ENCODE measurements around the gene KCNG4. TPM values are rescaled to one million over a fixed set of nuclear protein-coding genes. Genes with fewer than 3 reads are reported as not detected.

KCNG4 gene
- polyA plus RNA-seq, 1 donor from 2014 or later = not detected

DNA sequence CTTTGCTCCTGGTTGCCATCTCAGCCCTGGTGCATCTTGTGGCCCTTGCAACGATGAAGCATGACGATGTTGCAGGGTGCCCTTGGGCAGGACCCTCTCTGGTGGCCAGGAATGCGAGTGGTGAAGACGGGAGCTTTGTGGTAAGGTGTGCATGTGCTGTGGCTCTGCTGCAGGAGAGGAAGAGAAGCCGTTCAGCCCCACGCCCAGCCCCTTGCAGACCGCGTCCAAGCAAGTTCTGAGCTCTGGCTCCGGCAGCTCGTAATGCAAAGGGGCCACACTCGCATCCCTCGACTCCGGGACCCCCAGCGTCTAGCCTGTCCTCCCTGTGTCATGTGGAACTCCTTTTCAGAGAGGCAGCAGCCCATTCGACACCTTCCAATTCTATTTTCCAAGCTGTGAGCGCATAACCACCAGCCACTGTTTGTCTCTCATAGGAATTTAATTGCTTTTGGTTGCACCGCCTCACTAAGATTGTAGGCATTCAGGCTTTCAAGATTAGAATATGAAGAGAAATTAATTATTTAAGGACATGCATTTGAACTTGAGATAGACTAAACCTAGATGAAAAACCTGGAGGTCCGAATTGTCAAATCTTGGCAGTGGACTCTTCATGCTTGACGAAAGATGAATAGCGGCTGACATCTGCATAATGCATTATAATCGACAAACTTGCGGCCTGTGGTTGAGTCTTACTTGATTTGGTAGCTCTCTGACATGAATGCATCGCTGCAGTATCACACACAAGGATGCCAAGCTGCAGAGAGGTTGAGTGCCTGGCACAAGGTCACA, 21.1 kb upstream of the KCNG4 start:
- no peaks in the 10 kb centered on the region for H3F3A ChIP-seq (ENCODE audit: insufficient read depth, low read length, poor library complexity, severe bottlenecking)

DNA sequence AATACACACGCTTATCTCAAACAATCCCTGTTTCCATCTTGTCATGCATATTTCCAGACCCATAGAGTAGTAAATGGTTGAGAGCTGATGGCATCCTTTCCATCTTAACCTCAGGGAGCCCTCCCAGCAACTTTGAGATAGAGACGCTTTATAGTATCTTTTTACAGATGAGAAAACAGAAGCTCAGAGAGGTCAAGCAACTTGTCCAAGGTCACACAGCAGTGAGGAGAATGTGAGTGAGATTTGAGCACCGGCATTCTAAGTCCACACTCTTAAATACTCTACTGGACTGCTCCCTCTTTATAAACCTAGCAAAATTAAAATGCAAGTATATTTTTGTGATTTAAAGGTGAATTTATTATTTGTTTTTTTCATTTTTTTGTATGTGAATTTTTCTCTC, 19.9 kb upstream of the KCNG4 start:
- Histone ChIP-seq H3F3A (ENCODE audit: insufficient read depth, low read length, poor library complexity, severe bottlenecking) (no peaks in the 10 kb centered on the region), H3K4me3 (ENCODE audit: low read length) (no peak overlapping the region), H3K27me3 (ENCODE audit: insufficient read depth, low read depth, low read length) (no peaks in the 10 kb centered on the region), H3K79me2 (replicated peaks; ENCODE audit: insufficient read depth, low read length) (no peaks in the 10 kb centered on the region), H3K4me2 (ENCODE audit: low read length) (no peak overlapping the region), H3K36me3 (ENCODE audit: insufficient read depth, low read length) (no peaks in the 10 kb centered on the region), H4K20me1 (ENCODE audit: insufficient read depth) (no peaks in the 10 kb centered on the region), H3K9me3 (ENCODE audit: low read length) (no peaks in the 10 kb centered on the region), H3K27ac (ENCODE audit: low read length) (no peak overlapping the region), H3K9ac (ENCODE audit: low read length) (no peak overlapping the region), H2AFZ (ENCODE audit: low read depth, low read length) (no peak overlapping the region), H3K9me2 (ENCODE audit: insufficient read depth, low read length) (no peaks in the 10 kb centered on the region)
- no peak for TF ChIP-seq POLR2AphosphoS5 (IDR thresholded peaks at IDR 0.05)
- TF ChIP-seq, protein P1, sequence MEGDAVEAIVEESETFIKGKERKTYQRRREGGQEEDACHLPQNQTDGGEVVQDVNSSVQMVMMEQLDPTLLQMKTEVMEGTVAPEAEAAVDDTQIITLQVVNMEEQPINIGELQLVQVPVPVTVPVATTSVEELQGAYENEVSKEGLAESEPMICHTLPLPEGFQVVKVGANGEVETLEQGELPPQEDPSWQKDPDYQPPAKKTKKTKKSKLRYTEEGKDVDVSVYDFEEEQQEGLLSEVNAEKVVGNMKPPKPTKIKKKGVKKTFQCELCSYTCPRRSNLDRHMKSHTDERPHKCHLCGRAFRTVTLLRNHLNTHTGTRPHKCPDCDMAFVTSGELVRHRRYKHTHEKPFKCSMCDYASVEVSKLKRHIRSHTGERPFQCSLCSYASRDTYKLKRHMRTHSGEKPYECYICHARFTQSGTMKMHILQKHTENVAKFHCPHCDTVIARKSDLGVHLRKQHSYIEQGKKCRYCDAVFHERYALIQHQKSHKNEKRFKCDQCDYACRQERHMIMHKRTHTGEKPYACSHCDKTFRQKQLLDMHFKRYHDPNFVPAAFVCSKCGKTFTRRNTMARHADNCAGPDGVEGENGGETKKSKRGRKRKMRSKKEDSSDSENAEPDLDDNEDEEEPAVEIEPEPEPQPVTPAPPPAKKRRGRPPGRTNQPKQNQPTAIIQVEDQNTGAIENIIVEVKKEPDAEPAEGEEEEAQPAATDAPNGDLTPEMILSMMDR (IDR thresholded peaks at IDR 0.05; ENCODE audit: poor library complexity, severe bottlenecking) = no peak
- no peak for TF ChIP-seq MXI1 (conservative IDR thresholded peaks at IDR 0.05; ENCODE audit: poor library complexity, severe bottlenecking)
- TF ChIP-seq EZH2 (IDR thresholded peaks at IDR 0.05; ENCODE audit: borderline replicate concordance, insufficient read depth, low read length, poor library complexity, severe bottlenecking) = no peak
- TF ChIP-seq SMC3 (conservative IDR thresholded peaks at IDR 0.05; ENCODE audit: poor library complexity) = no peak
- no peak for TF ChIP-seq RAD21 (conservative IDR thresholded peaks at IDR 0.05)
- TF ChIP-seq, protein P2, sequence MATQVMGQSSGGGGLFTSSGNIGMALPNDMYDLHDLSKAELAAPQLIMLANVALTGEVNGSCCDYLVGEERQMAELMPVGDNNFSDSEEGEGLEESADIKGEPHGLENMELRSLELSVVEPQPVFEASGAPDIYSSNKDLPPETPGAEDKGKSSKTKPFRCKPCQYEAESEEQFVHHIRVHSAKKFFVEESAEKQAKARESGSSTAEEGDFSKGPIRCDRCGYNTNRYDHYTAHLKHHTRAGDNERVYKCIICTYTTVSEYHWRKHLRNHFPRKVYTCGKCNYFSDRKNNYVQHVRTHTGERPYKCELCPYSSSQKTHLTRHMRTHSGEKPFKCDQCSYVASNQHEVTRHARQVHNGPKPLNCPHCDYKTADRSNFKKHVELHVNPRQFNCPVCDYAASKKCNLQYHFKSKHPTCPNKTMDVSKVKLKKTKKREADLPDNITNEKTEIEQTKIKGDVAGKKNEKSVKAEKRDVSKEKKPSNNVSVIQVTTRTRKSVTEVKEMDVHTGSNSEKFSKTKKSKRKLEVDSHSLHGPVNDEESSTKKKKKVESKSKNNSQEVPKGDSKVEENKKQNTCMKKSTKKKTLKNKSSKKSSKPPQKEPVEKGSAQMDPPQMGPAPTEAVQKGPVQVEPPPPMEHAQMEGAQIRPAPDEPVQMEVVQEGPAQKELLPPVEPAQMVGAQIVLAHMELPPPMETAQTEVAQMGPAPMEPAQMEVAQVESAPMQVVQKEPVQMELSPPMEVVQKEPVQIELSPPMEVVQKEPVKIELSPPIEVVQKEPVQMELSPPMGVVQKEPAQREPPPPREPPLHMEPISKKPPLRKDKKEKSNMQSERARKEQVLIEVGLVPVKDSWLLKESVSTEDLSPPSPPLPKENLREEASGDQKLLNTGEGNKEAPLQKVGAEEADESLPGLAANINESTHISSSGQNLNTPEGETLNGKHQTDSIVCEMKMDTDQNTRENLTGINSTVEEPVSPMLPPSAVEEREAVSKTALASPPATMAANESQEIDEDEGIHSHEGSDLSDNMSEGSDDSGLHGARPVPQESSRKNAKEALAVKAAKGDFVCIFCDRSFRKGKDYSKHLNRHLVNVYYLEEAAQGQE (IDR thresholded peaks at IDR 0.05; ENCODE audit: borderline replicate concordance) = no peak
- no peak for TF ChIP-seq EP300 (conservative IDR thresholded peaks at IDR 0.05; ENCODE audit: poor library complexity, severe bottlenecking)
- TF ChIP-seq TAF1 (IDR thresholded peaks at IDR 0.05; ENCODE audit: low read depth) = no peak

More for the DNA sequence above, 21.1 kb upstream of the KCNG4 start:
- no peak overlapping the region for H3K4me3 ChIP-seq (ENCODE audit: low read length)
- H3K36me3 ChIP-seq (ENCODE audit: insufficient read depth, low read length) = no peaks in the 10 kb centered on the region
- no peak for TF ChIP-seq EP300 (conservative IDR thresholded peaks at IDR 0.05; ENCODE audit: poor library complexity, severe bottlenecking)
- TF ChIP-seq, protein P1 (IDR thresholded peaks at IDR 0.05; ENCODE audit: poor library complexity, severe bottlenecking) = no peak
- no peak for TF ChIP-seq EZH2 (IDR thresholded peaks at IDR 0.05; ENCODE audit: borderline replicate concordance, insufficient read depth, low read length, poor library complexity, severe bottlenecking)
- TF ChIP-seq, protein P2 (IDR thresholded peaks at IDR 0.05; ENCODE audit: borderline replicate concordance) = no peak
- TF ChIP-seq MXI1 (conservative IDR thresholded peaks at IDR 0.05; ENCODE audit: poor library complexity, severe bottlenecking) = no peak
- TF ChIP-seq SMC3 (conservative IDR thresholded peaks at IDR 0.05; ENCODE audit: poor library complexity) = no peak
- no peak for TF ChIP-seq POLR2AphosphoS5 (IDR thresholded peaks at IDR 0.05)
- TF ChIP-seq RAD21 (conservative IDR thresholded peaks at IDR 0.05) = no peak
- TF ChIP-seq TAF1 (IDR thresholded peaks at IDR 0.05; ENCODE audit: low read depth) = no peak
- H3K79me2 ChIP-seq (replicated peaks; ENCODE audit: insufficient read depth, low read length) = no peaks in the 10 kb centered on the region
- H3K4me2 ChIP-seq (ENCODE audit: low read length) = no peak overlapping the region
- no peaks in the 10 kb centered on the region for H3K9me2 ChIP-seq (ENCODE audit: insufficient read depth, low read length)
- H4K20me1 ChIP-seq (ENCODE audit: insufficient read depth) = no peaks in the 10 kb centered on the region
- no peaks in the 10 kb centered on the region for H3K9me3 ChIP-seq (ENCODE audit: low read length)
- no peaks in the 10 kb centered on the region for H3K27me3 ChIP-seq (ENCODE audit: insufficient read depth, low read depth, low read length)
- H2AFZ ChIP-seq (ENCODE audit: low read depth, low read length) = no peak overlapping the region
- no peak overlapping the region for H3K27ac ChIP-seq (ENCODE audit: low read length)
- no peak overlapping the region for H3K9ac ChIP-seq (ENCODE audit: low read length)

Measured in neural cell (in vitro differentiated cells).